Ishikawa (cell line): Measurements from ENCODE around the gene VSIG1.

Experiments used
- CEBPB ChIP-seq: IDR thresholded peaks from 2 replicates; pipeline ENCODE4 v1.6.1; 2012
- CREB1 ChIP-seq: IDR thresholded peaks from 2 replicates; pipeline ENCODE4 v1.6.1; 2012; ENCODE audit warnings: low read depth
- EGR1 ChIP-seq: IDR thresholded peaks from 2 replicates; pipeline ENCODE4 v1.6.1; 2012
- EP300 ChIP-seq: IDR thresholded peaks from 2 replicates; pipeline ENCODE4 v1.6.1; 2012; ENCODE audit warnings: borderline replicate concordance
- FOXM1 ChIP-seq: IDR thresholded peaks from 2 replicates; pipeline ENCODE4 v1.6.1; 2012; ENCODE audit warnings: low read depth, borderline replicate concordance
- MAX ChIP-seq: IDR thresholded peaks from 2 replicates; pipeline ENCODE4 v1.6.1; 2012
- NFIC ChIP-seq: IDR thresholded peaks from 2 replicates; pipeline ENCODE4 v1.6.1; 2012
- RAD21 ChIP-seq: IDR thresholded peaks from 2 replicates; pipeline ENCODE4 v1.6.1; 2012; ENCODE audit warnings: low read depth
- REST ChIP-seq: IDR thresholded peaks from 2 replicates; pipeline ENCODE4 v1.6.1; 2012; ENCODE audit warnings: low read depth, mild to moderate bottlenecking
- TAF1 ChIP-seq: IDR thresholded peaks from 2 replicates; pipeline ENCODE4 v1.6.1; 2012; ENCODE audit warnings: low read depth, mild to moderate bottlenecking
- TEAD4 ChIP-seq: IDR thresholded peaks from 2 replicates; pipeline ENCODE4 v1.6.1; 2012
- USF1 ChIP-seq: IDR thresholded peaks from 2 replicates; pipeline ENCODE4 v1.6.1; 2012
- YY1 ChIP-seq: IDR thresholded peaks from 2 replicates; pipeline ENCODE4 v1.6.1; 2012; ENCODE audit warnings: low read depth

- TF ChIP-seq EGR1 (no peak), RAD21 (no peak), TAF1 (no peak), EP300 (no peak), FOXM1 (no peak), MAX (no peak), CREB1 (no peak), USF1 (no peak), REST (no peak), YY1 (no peak), NFIC (no peak), CEBPB (no peak), TEAD4 (no peak)
Observed at GRCh38 chrX:108122748-108123147, 77.9 kb downstream of the VSIG1 start.
